Parathyroid adenoma (tissue), 2 donors: ENCODE results near the gene CAPN15.

ENCODE experiments used
- H2AFZ ChIP-seq: fragments of 300-600 bp; sonication (generic); one replicate; pipeline ENCODE4 v1.7.0; 2017; ENCODE audit warnings: antibody characterized with exemption, mild to moderate bottlenecking
- H3K27ac ChIP-seq: fragments of 300-600 bp; sonication (generic); one replicate; pipeline ENCODE4 v1.7.0; 2017
- H3K27me3 ChIP-seq: fragments of 300-600 bp; sonication (generic); one replicate; pipeline ENCODE4 v1.7.0; 2017; ENCODE audit warnings: low read length; ENCODE audit not compliant: control insufficient read depth, insufficient read depth
- H3K36me3 ChIP-seq: fragments of 300-600 bp; sonication (generic); one replicate; pipeline ENCODE4 v1.7.0; 2017; ENCODE audit warnings: low read length; ENCODE audit not compliant: control insufficient read depth, insufficient read depth
- H3K4me1 ChIP-seq: fragments of 300-600 bp; sonication (generic); one replicate; pipeline ENCODE4 v1.7.0; 2017; ENCODE audit warnings: control low read depth
- H3K4me2 ChIP-seq: fragments of 300-600 bp; sonication (generic); one replicate; pipeline ENCODE4 v1.7.0; 2017; ENCODE audit warnings: low read length
- H3K4me3 ChIP-seq: fragments of 300-600 bp; sonication (generic); one replicate; pipeline ENCODE4 v1.7.0; 2017; ENCODE audit warnings: low read depth, low read length
- H3K79me2 ChIP-seq: fragments of 300-600 bp; sonication (generic); one replicate; pipeline ENCODE4 v1.7.0; 2017; ENCODE audit warnings: control low read depth
- H3K9ac ChIP-seq: fragments of 300-600 bp; sonication (generic); one replicate; pipeline ENCODE4 v1.7.0; 2017; ENCODE audit warnings: mild to moderate bottlenecking
- H3K9me3 ChIP-seq: fragments of 300-600 bp; sonication (generic); one replicate; pipeline ENCODE4 v1.7.0; 2017; ENCODE audit warnings: low read length; ENCODE audit not compliant: control insufficient read depth
- CTCF ChIP-seq: fragments of 300-600 bp; sonication (generic); IDR thresholded peaks from one replicate; pipeline ENCODE4 v1.7.0; 2017; ENCODE audit warnings: antibody characterized with exemption, mild to moderate bottlenecking
- donor health status: primary hyperparathyroidism.

CAPN15 gene

DNA sequence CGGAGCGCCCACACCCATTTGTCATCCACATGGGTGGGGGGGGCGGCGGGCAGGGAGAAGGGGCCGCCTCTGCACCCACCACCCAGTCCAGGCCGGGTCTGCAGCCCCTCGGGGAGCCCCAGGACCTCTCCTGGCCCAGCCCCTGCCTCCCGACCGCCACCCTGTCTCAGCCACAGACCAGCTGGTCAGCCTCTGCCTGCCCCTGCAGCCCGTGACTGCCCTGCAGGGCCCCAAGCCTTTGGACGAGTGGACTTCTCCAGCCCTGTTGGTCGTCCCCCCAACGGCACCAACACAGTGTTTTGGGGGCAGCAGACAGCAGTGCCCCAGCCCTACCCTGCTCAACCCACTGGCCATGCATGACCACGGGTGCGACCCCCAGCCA, 33.9 kb downstream of the CAPN15 start:
- Histone ChIP-seq H3K9me3 (no peaks in the 10 kb centered on the region), H3K36me3 (no peaks in the 10 kb centered on the region), H3K4me1 (peaks cover 23% of the 10 kb centered on the region), H3K4me3 (no peak overlapping the region), H3K79me2 (no peaks in the 10 kb centered on the region), H3K4me2 (no peak overlapping the region), H2AFZ (no peak overlapping the region), H3K9ac (no peak overlapping the region), H3K27me3 (no peaks in the 10 kb centered on the region), H3K27ac (no peak overlapping the region)
- no peak for TF ChIP-seq CTCF

DNA sequence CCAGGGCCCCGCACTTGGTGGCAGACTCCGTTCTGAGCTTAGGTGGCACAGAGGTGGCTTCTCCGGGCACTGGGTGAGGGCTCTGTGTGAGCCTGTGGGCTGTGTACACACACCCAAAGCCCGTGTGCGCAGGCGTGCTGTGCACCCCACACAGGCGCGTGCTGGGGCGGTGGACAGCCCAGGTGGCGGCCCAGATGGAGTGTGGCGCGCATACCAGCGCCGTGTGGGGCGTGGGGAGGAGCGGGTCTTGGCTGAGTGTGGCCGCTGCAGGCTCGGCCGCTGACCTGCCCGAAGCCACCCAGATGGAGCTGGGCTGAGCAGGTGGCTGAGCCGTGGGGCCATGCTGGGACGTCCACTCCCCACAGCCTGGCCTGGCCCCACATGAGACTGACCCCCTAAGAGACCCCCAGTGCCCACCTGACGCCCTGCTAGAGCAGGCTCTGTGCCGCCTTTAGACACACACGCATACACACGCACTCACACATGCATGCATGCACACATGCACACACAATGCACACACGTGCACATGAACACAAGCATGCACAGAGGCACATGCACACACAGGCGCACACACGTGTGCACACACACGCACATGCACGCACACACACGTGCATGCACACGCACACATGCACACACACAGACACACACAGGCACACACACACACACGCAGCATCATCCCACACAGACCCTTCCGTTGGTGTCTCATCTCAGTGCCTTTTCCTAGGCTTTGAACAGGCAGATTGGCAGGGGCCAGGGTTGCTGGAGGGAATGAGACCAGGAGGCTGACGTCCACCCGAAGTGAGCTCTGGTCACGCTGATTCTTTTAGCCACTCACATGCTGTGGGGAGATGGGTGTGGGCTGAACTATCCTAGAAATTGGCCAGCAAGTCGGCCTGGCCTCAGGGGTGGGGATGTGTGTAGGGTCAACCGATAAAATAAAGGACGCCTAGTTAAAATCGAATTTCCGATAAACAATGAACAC, 34.7 kb downstream of the CAPN15 start:
- Histone ChIP-seq H3K9ac (no peak overlapping the region), H3K79me2 (no peaks in the 10 kb centered on the region)
- TF ChIP-seq CTCF: no peak

DNA sequence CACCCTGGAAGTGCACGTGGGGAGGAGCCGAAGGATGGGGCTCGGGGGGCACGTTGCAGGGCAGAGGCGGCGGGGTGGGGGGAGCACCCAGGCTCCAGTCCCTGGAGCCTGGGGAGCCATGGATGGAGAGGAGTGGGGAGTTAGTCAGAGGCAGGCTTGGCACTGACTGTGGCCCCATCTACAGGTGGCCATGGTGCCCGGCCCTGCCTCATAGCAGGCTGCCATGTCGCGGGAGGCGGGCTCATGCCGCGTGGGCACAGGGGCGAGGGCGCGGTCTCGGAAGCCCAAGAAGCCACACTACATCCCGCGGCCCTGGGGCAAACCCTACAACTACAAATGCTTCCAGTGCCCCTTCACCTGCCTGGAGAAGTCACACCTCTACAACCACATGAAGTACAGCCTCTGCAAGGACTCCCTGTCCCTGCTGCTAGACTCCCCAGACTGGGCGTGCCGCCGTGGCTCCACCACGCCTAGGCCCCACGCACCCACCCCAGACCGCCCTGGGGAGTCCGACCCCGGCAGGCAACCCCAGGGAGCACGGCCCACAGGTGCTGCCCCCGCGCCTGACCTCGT, 35.6 kb downstream of the CAPN15 start:
- no peak overlapping the region for H3K9ac ChIP-seq
- no peaks in the 10 kb centered on the region for H3K79me2 ChIP-seq
- H3K27me3 ChIP-seq: no peaks in the 10 kb centered on the region
- peaks cover 38% of the 10 kb centered on the region for H3K4me1 ChIP-seq
- H3K9me3 ChIP-seq: no peaks in the 10 kb centered on the region
- TF ChIP-seq CTCF: no peak
- no peak overlapping the region for H3K4me2 ChIP-seq
- no peak overlapping the region for H2AFZ ChIP-seq
- H3K4me3 ChIP-seq: no peak overlapping the region
- H3K36me3 ChIP-seq: no peaks in the 10 kb centered on the region
- no peak overlapping the region for H3K27ac ChIP-seq

More for the DNA sequence above, 34.7 kb downstream of the CAPN15 start:
- Histone ChIP-seq H3K4me1 (peaks cover 29% of the 10 kb centered on the region), H3K36me3 (no peaks in the 10 kb centered on the region), H2AFZ (no peak overlapping the region), H3K27me3 (no peaks in the 10 kb centered on the region), H3K27ac (no peak overlapping the region), H3K4me2 (no peak overlapping the region), H3K4me3 (no peak overlapping the region), H3K9me3 (no peaks in the 10 kb centered on the region)

DNA sequence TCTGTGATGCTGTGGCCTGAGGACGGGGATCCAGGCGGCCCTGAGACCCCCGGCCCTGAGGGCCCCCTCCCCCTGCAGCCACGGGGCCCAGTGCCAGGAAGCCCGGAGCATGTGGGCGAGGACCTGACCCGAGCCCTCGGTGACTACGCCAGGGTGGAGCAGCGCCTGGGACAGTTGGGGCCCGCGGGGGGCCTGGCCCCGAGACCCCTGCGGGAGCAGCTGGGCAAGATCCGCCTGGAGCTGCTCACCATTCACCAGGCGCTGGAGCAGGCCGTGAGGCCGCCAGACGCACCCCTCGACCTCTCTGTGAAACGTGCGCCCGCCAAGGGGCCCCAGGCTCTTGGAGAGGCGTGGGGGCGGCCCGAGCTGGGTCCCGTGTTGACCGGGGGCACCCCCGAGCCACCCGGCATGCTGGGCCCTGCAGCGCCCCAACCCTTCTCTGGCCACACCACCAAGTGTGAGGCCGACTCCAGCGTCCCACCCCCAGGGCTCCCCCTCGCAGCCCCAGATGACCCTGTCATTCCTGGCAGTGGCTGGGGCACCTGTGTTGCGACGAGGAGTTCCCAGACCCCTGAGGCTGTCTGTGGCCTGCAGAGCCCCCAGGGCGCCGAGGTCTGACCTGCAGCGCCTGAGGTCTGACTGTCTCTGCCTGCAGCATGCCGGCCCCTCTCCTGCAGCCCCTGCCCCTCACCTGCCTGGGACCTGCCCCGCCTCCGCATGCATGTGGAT, 37.3 kb downstream of the CAPN15 start:
- H3K36me3 ChIP-seq: no peaks in the 10 kb centered on the region
- peak overlapping the region; percentile 78 for H3K4me2 ChIP-seq
- peaks cover 3% of the 10 kb centered on the region for H3K79me2 ChIP-seq
- H3K9me3 ChIP-seq: no peaks in the 10 kb centered on the region
- peaks cover 45% of the 10 kb centered on the region for H3K4me1 ChIP-seq
- peak overlapping the region; percentile 95 for H3K27ac ChIP-seq
- peak overlapping the region; percentile 75 for H2AFZ ChIP-seq
- TF ChIP-seq CTCF: no peak
- H3K27me3 ChIP-seq: no peaks in the 10 kb centered on the region
- peak overlapping the region; percentile 63 for H3K9ac ChIP-seq
- H3K4me3 ChIP-seq: peak overlapping the region; percentile 54
